GM12892 (cell line): ENCODE results near the gene KRTAP4-4.

Experiments used
- POLR2AphosphoS5 ChIP-seq: IDR thresholded peaks from 2 replicates; pipeline ENCODE4 v1.6.1; 2011; ENCODE audit warnings: low read depth, low read length, control low read depth
- TAF1 ChIP-seq: IDR thresholded peaks from 2 replicates; pipeline ENCODE4 v1.6.1; 2011; ENCODE audit warnings: low read depth, mild to moderate bottlenecking, control low read depth, low read length, borderline replicate concordance

- TF ChIP-seq POLR2AphosphoS5 = no peak
- TF ChIP-seq TAF1 = no peak
Observed at GRCh38 chr17:41141361-41141760, 19.2 kb downstream of the KRTAP4-4 start.
